Stomach smooth muscle (tissue), 2 donors: Measurements from ENCODE around the gene RAB40C.
"Not testable (repeated sequence)": the region's sequence is repeated elsewhere in the genome, so short reads cannot be mapped to it uniquely, and the experiment has no call there.

ENCODE experiments used
- H3K27ac ChIP-seq: one replicate; pipeline ENCODE4 v1.7.0; 2013; ENCODE audit warnings: mild to moderate bottlenecking, low read length, inconsistent platforms
- H3K27me3 ChIP-seq, 2 donors: one replicate each; pipeline ENCODE4 v1.7.0; 2013; ENCODE audit warnings: low read length in 2 of 2; ENCODE audit not compliant: insufficient read depth in 2 of 2, control insufficient read depth in 1 of 2
- H3K36me3 ChIP-seq, 2 donors: one replicate each; pipeline ENCODE4 v1.7.0; 2013; ENCODE audit warnings: low read length in 2 of 2; ENCODE audit not compliant: control insufficient read depth in 2 of 2, insufficient read depth in 2 of 2
- H3K4me1 ChIP-seq: one replicate; pipeline ENCODE4 v1.7.0; 2013; ENCODE audit warnings: low read length; ENCODE audit not compliant: control insufficient read depth, insufficient read depth
- H3K4me3 ChIP-seq, 2 donors: one replicate each; pipeline ENCODE4 v1.7.0; 2013; ENCODE audit warnings: low read length in 2 of 2
- H3K9ac ChIP-seq, 2 donors: one replicate each; pipeline ENCODE4 v1.7.0; 2013; ENCODE audit warnings: low read length in 2 of 2, mild to moderate bottlenecking in 1 of 2
- H3K9me3 ChIP-seq, 2 donors: one replicate each; pipeline ENCODE4 v1.7.0; 2013; ENCODE audit warnings: low read length in 2 of 2; ENCODE audit not compliant: control insufficient read depth in 2 of 2
- donor health status: healthy.
- donor health status: Pancreatic carcinoma.

RAB40C gene

GRCh38 chr16:593406-593805 lies 3.5 kb downstream of the RAB40C start:
- Histone ChIP-seq H3K36me3 (peaks cover 0 to 5% of the 10 kb centered on the region in 2 donors), H3K9me3 (no peaks in the 10 kb centered on the region), H3K4me1 (peaks cover 30% of the 10 kb centered on the region), H3K4me3 (no peak overlapping the region), H3K27ac (no peak overlapping the region), H3K9ac (no peak overlapping the region), H3K27me3 (no peaks in the 10 kb centered on the region)

DNA sequence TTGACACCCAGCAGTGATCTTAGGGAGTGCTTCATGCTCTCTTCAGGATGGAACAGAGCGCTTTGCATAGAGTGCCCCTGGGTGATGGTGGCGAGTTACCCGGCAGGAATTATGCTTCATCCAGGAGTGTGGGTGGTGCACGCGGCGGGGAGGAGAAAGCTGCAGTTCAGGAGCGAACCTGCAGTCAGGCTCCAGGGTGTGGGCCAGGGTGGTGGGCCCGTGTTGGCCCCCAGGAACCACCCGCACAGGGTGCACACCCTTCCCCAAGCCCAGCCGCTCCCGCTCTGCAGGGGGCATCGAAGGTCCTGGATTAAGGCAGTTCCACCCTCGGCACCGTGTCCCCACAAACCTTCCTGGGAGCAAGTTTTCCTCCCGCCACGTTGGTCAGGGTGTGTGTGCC lies 3.9 kb downstream of the RAB40C start:
- H3K4me3 ChIP-seq: no peak overlapping the region
- H3K4me1 ChIP-seq: peaks cover 26% of the 10 kb centered on the region
- no peaks in the 10 kb centered on the region for H3K27me3 ChIP-seq
- H3K27ac ChIP-seq: no peak overlapping the region
- no peak overlapping the region for H3K9ac ChIP-seq
- peaks cover 0 to 5% of the 10 kb centered on the region in 2 donors for H3K36me3 ChIP-seq
- H3K9me3 ChIP-seq: no peaks in the 10 kb centered on the region

DNA sequence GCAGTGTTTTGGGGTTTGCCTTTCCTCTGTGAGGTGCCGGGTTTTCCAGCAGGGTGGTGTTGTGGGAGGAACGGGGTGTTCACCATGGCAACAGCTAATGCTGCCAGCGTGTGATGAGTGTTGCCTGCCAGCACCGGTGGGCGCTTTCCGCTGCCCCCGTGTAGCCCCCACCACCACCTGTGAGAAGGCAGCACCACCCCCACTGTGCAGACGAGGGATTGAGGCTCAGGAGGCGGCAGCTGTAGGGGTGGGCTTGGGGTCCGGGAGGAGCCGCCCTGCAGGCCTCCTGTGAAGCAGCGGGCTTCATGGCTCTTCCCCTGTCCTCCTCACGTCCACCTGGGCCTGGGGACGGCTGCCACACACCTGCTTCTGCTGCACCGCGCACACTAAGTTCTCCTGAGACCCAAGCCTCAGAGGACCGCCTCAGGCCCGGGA lies 5.2 kb downstream of the RAB40C start:
- Histone ChIP-seq H3K9ac (no peak overlapping the region), H3K4me1 (peaks cover 25% of the 10 kb centered on the region)

GRCh38 chr16:595942-596735 lies 6.3 kb downstream of the RAB40C start:
- Histone ChIP-seq H3K27me3 (no peaks in the 10 kb centered on the region), H3K36me3 (peaks cover 4 to 13% of the 10 kb centered on the region in 2 donors), H3K9ac (no peak overlapping the region), H3K27ac (no peak overlapping the region), H3K9me3 (no peaks in the 10 kb centered on the region), H3K4me3 (no peak overlapping the region), H3K4me1 (peaks cover 16% of the 10 kb centered on the region)

More for the DNA sequence above, 5.2 kb downstream of the RAB40C start:
- Histone ChIP-seq H3K4me3 (no peak overlapping the region), H3K9me3 (no peaks in the 10 kb centered on the region), H3K27ac (no peak overlapping the region), H3K27me3 (no peaks in the 10 kb centered on the region), H3K36me3 (peaks cover 3 to 11% of the 10 kb centered on the region in 2 donors)

DNA sequence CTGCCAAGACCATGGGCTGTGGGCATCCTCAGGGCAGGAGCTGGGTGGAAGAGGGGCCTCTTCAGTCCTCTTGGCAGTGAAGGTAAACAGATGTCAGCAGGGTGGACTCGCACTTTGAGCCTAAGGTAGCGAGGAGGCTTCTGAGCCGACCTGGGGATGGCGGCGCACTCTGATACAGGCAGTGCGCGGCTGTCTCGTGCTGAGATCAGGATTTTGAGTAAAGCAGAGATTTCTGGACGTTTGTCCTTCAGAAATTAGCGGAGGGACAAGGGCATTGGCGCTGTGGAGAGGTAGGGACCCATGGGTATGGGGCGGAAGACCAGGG lies 6.8 kb downstream of the RAB40C start:
- Histone ChIP-seq H3K27me3 (no peaks in the 10 kb centered on the region), H3K27ac (no peak overlapping the region), H3K9me3 (no peaks in the 10 kb centered on the region), H3K4me1 (peaks cover 12% of the 10 kb centered on the region), H3K36me3 (peaks cover 6 to 13% of the 10 kb centered on the region in 2 donors), H3K4me3 (no peak overlapping the region), H3K9ac (no peak overlapping the region)

DNA sequence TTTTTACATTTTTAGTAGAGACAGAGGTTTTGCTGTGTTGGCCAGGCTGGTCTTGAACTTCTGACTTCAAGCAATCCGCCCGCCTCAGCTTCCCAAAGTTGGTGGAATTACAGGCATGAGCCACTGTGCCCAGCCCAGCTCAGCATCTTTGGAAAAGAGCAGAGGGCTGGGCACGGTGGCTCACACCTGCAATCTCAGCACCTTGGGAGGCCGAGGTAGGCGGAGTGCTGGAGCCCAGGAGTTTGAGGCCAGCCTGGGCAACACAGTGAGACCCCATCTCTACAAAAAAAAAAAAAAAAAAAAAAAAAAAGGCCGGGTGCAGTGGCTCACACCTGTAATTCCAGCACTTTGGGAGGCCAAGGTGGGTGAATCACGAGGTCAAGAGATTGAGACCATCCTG lies 7.8 kb downstream of the RAB40C start:
- H3K4me1 ChIP-seq, H3K27ac ChIP-seq, H3K9me3 ChIP-seq, H3K27me3 ChIP-seq, H3K9ac ChIP-seq, H3K4me3 ChIP-seq: not testable (repeated sequence)
- peaks cover 6 to 13% of the 10 kb centered on the region in 2 donors for H3K36me3 ChIP-seq

DNA sequence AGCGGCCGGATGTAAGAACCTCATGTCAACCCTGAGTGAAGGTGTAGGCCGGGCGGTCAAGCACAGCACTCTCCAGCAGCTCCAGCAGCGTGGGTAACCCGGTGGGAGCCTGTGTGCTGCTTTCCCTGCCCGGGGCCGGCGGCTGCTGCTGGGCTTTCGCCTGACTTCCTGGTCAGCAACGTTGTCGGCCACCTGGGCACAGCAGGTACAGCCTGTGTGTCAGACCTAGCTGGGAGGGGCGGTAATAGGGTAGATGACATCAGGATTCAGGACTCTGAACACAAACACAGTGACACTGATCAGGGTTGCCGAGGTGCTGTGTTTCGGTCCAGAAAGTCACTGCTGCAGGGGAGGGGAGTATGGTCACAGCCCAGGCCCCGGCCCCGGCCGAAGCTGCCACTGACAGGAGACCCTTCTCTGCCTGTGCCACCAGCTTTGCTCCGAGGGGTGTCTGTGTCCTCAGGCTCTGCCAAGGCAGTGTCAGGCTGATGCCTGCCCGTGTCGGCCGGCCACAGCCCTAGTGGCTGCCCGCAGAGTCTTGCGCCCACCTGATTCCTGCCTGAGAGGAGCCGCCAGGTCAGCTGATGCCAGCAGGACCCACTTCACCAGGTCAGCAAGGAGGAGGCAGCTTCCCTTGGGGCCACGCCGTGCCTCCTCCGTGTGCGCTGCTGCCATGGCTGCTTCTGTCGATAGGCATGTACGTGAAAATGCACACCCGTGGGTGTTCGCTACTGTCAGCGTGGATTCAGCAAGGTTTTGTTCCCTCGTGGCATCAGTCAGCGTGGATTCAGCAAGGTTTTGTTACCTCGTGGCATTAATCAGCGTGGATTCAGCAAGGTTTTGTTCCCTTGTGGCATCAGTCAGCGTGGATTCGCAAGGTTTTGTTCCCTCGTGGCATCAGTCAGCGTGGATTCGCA lies 9.2 kb downstream of the RAB40C start:
- Histone ChIP-seq H3K9me3 (no peaks in the 10 kb centered on the region), H3K9ac (no peak overlapping the region), H3K4me1 (no peaks in the 10 kb centered on the region), H3K4me3 (no peak overlapping the region), H3K27ac (no peak overlapping the region), H3K36me3 (peaks cover 6 to 8% of the 10 kb centered on the region in 2 donors), H3K27me3 (no peaks in the 10 kb centered on the region)

DNA sequence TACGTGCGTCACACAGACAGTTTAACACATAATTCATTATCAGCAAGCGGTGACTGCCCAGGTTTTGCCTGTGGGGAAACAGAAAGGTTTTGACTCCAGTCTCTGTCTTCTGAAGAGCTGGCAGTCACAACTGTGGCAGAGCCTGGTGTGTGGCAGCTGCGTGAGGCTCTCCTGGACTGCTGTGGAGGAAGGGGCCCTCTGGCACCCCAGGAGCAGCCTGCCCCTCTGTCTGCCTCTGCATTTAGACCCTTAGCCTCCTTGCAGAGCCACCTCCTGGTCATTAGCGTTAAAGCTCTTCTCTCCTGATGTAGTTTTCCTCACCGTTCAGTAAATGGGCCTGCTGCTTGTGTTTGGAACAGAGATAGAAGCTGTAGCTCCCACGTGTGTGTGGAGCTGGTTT lies 10.9 kb downstream of the RAB40C start:
- H3K27ac ChIP-seq: no peak overlapping the region
- no peaks in the 10 kb centered on the region for H3K9me3 ChIP-seq
- H3K9ac ChIP-seq: no peak overlapping the region
- H3K4me3 ChIP-seq: no peak overlapping the region
- peaks cover 6 to 10% of the 10 kb centered on the region in 2 donors for H3K36me3 ChIP-seq
- no peaks in the 10 kb centered on the region for H3K4me1 ChIP-seq
- H3K27me3 ChIP-seq: no peaks in the 10 kb centered on the region

- H3K4me3 ChIP-seq: no peak overlapping the region
- no peaks in the 10 kb centered on the region for H3K27me3 ChIP-seq
- H3K27ac ChIP-seq: no peak overlapping the region
- peaks cover 6 to 11% of the 10 kb centered on the region in 2 donors for H3K36me3 ChIP-seq
- no peaks in the 10 kb centered on the region for H3K4me1 ChIP-seq
- H3K9me3 ChIP-seq: no peaks in the 10 kb centered on the region
- H3K9ac ChIP-seq: no peak overlapping the region
These were observed 14.1 kb downstream of the RAB40C start for GRCh38 chr16:603933-604332.

GRCh38 chr16:606656-607307 lies 16.9 kb downstream of the RAB40C start:
- Histone ChIP-seq H3K27me3 (no peaks in the 10 kb centered on the region), H3K4me3 (no peak overlapping the region), H3K9ac (no peak overlapping the region), H3K27ac (no peak overlapping the region), H3K4me1 (peaks cover 8% of the 10 kb centered on the region), H3K36me3 (peaks cover 0 to 4% of the 10 kb centered on the region in 2 donors), H3K9me3 (no peaks in the 10 kb centered on the region)
